Head of caudate nucleus (tissue), 42 donors: ENCODE measurements around the gene ASB5.
"Not testable (repeated sequence)": the region's sequence is repeated elsewhere in the genome, so short reads cannot be mapped to it uniquely, and the experiment has no call there.

Source experiments
- DNase-seq, 42 donors: peaks; one replicate each; pipeline versions ENCODE4 v3.0.0 to v3.0.0-alpha.2; 2020 to 2021; ENCODE audit warnings: mixed read lengths in 7 of 42
- intact Hi-C: fragments of 100-400 bp; cut with DNase I; formaldehyde crosslinking; loops from one replicate; pipeline ENCODE4 v1.15.0; 2022

The ASB5 gene

DNA sequence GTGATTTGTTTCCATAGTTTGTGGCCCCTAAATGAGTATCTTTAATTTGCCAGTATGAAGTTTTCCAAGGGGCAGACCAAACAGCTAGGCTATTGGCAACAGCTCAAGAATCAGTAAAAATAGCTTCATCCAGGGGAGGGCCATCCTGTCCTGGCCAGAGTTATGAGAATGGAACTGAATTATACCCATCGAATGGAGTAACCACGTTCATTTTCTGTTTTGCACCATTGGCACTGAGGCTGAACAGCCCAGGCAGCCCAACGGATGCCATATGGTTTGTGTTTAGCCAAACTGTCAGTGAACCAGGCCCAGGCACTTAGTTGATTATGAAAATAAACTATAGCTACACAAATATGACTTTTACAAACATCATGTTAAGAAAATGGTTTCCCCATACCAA lies 17.7 kb upstream of the ASB5 start:
- intact Hi-C loops, result no loop called here
- no peak for DNase-seq

GRCh38 chr4:176279560-176279959 lies 10.5 kb upstream of the ASB5 start:
- DNase-seq, intact Hi-C loops: not testable (repeated sequence)

- peak; percentile 22 to 78 (median 50) for DNase-seq
- intact Hi-C loops, result no loop called here
Measured at GRCh38 chr4:176277162-176277904, 8.3 kb upstream of the ASB5 start.

DNA sequence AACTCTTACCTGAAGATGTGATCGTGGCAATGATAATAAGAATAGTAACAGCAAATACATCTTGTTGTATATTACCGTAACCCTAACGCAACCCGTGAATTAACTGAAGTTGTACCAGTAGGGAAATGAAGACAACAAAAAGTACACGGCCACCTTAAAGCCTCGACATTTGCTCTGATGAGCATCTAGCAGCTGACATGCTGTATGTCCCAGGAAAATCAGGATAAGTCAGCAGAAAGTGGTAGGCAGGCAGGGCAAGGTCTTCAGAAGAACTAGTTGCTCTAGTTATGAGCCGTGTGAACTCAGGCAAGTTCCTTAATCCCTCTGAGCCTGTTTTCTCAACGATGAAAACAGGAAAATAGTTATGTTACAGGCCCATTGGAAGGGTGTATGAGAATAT lies 7.7 kb upstream of the ASB5 start:
- DNase-seq, result no peak
- intact Hi-C loops, result no loop called here

- intact Hi-C loops, result no loop called here
- DNase-seq, result no peak
Measured at GRCh38 chr4:176274441-176274840, 5.4 kb upstream of the ASB5 start.

- intact Hi-C loops, result no loop called here
- DNase-seq, result no peak
Measured at GRCh38 chr4:176273736-176274135, 4.7 kb upstream of the ASB5 start.

DNA sequence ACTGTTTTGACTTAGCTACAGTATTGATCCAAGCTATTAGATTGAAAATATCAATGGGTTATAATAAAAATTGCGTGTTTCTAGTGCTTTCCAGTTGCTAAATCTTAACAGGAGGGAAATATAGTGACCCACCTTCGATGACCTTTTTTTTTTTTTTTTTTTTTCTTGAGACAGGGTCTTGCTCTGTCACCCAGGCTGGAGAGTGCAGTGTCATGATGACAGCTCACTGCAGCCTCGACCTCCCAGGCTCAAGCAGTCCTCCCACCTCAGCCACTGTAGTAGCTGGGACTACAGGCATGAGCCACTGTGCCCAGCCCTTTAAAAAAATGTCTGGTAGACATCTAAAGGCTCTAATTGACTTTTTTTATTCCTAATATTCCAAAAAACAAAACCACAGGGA lies 3.8 kb upstream of the ASB5 start:
- intact Hi-C loops, result no loop called here
- no peak for DNase-seq

DNA sequence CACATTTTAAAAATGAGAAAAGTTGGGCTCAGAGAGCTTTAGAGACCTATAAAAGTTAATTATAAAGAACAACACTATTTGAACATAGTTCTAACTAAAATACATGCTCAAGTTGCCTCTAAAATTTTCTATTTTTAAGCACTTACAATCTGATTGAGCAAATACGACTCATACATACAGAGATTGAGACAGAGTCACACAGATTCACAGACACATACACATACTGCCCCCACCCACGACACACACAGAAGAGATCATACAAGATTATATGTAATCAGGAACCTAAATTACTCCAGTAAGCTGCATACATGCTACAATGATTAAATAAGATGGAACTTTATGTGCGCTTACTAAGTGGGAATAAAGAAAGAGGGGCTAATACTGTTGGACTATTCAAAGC lies 2.7 kb upstream of the ASB5 start:
- no peak for DNase-seq
- intact Hi-C loops, result no loop called here

DNA sequence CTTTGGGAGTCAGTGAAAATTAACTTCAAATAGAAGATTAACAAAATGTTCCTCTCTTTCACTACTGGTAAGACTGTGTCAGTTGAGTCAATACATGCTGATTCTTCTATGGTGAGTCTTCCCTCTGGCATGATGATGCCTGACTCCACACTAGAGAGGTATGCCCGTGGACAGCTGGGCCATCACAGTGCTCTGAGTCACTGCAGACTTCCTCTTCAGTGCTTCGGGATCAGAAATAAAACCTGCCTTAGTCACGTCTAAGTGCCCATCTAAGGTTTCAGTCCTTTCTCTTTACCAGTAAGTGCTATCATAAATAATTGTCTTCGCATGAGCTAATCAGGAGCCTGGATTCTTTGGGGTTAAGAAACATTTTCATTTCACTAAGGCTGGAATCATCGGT lies 1.6 kb upstream of the ASB5 start:
- intact Hi-C loops, result no loop called here
- DNase-seq, result no peak

DNA sequence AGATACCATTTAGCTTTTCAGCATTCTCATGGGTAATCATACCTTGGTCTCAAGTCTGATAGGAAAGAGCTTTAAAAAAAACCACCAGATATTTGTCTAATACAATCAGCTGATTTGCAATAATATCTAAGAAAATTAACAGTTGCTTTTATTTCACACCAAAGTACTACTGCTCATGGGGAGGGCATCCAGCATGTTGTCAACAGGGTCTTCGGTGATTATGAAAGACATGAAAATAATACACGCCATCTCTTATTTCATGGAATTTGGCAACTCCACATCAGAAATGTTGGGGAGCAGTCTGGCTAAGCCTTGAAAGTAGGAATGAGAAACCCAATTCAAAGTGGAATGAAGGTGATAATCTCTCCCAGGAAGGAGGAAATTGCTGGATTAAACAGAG lies 3.0 kb downstream of the ASB5 start:
- DNase-seq, result no peak
- intact Hi-C loops, result no loop called here

DNA sequence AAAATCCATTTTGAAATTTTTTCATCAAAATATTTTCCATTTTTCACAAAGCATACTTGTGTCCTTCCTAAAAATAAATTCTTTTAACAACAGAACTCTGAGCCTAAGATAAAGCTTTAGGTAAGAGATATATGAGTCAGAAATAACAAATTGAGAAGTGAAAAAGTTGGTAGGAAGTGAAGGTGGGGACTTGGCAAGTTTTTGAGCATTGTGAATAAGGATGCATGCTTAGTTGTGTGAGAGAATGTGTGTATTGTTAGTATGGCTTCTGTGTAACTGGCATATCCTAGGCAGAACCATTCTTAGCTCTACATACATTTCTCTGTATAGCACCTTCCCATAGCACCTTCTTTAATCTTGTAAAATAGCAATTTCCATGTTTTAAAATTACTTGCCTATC lies 6.8 kb downstream of the ASB5 start:
- intact Hi-C loops, result no loop called here
- no peak for DNase-seq

- DNase-seq, result no peak
- intact Hi-C loops, result no loop called here
Measured at GRCh38 chr4:176261481-176261880, 7.5 kb downstream of the ASB5 start.

GRCh38 chr4:176261018-176261417 lies 8.0 kb downstream of the ASB5 start:
- no peak for DNase-seq
- intact Hi-C loops, result no loop called here

- intact Hi-C loops, result no loop called here
- no peak for DNase-seq
Measured at GRCh38 chr4:176259330-176260090, 9.5 kb downstream of the ASB5 start.

GRCh38 chr4:176258135-176258534 lies 10.9 kb downstream of the ASB5 start:
- no peak for DNase-seq
- intact Hi-C loops, result no loop called here

DNA sequence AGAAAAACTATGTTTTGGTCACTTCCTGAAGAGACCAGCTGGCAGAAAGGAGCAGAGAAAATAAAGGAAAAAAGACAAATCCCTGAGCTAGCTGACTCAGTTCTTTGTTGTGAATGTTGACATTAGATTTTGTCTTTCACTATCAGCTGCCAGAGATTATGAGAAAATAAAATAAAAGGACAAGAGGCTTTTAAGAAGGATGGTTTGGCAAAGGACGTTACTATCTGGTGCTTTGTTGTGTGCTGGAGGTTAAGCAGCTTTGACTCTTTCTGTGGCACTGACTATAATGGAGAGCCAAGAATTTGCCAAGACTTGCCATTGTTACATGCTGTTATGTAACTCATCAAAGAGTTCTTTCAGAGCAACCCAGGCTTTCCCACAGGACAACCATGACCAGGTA lies 12.1 kb downstream of the ASB5 start:
- DNase-seq, result no peak
- intact Hi-C loops, result no loop called here

- no peak for DNase-seq
- intact Hi-C loops, result no loop called here
Measured at GRCh38 chr4:176242764-176243347, 26.2 kb downstream of the ASB5 start.

- intact Hi-C loops, result no loop called here
- no peak for DNase-seq
Measured at GRCh38 chr4:176241703-176242102, 27.3 kb downstream of the ASB5 start.

DNA sequence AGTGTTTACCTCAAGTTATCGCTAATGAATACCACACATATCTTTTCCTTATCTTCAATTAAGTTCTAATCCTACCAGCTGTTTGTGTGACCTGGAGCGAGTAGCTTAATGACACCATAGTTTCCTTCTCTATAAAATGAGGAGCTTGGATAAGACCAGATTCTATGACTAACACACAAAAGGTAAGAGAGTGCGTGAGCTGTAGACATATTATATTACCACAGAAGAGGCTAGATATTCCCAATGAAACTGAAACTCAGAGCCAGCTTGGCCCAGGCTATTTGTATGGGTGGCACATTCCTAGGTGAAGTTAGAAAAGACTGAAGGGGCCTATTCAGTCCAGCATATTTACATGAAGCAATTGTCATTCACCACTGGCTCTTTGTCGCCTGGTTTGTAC lies 30.2 kb downstream of the ASB5 start:
- intact Hi-C loops, result no loop called here
- DNase-seq, result no peak

DNA sequence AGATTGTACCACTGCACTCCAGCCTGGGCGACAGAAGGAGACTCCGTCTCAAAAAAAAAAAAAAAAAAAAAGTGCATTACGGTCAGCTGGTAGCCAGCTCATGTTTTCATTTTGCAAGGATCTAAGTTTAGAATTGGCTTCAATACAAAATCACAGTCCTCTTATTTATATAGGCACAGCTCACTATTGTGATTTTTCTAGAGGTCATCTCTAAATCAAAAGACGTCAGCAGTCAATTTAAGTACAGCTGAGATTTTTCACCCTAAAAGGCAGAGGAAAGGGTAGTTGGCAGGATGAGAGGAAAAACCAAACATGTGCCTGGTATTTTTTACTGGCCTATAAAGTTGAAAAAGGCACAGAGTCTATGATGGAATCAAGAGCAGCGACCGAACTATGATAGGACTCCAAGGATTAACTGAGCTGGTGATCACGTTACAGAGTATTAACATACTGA lies 30.8 kb downstream of the ASB5 start:
- intact Hi-C loops, result no loop called here
- no peak for DNase-seq

- no peak for DNase-seq
- intact Hi-C loops, result no loop called here
Measured at GRCh38 chr4:176236946-176237345, 32.1 kb downstream of the ASB5 start.
